ENCODE measurements around the gene ADA. TPM values are rescaled to one million over a fixed set of nuclear protein-coding genes. Genes with fewer than 3 reads are reported as not detected.
A peak's percentile ranks its signal among the peaks of the same experiment; 100 is the strongest.
"Not testable (repeated sequence)": the region's sequence is repeated elsewhere in the genome, so short reads cannot be mapped to it uniquely, and the experiment has no call there.

The ADA gene
- polyA plus RNA-seq (ENCODE audit: insufficient read length) = 6.0 TPM

DNA sequence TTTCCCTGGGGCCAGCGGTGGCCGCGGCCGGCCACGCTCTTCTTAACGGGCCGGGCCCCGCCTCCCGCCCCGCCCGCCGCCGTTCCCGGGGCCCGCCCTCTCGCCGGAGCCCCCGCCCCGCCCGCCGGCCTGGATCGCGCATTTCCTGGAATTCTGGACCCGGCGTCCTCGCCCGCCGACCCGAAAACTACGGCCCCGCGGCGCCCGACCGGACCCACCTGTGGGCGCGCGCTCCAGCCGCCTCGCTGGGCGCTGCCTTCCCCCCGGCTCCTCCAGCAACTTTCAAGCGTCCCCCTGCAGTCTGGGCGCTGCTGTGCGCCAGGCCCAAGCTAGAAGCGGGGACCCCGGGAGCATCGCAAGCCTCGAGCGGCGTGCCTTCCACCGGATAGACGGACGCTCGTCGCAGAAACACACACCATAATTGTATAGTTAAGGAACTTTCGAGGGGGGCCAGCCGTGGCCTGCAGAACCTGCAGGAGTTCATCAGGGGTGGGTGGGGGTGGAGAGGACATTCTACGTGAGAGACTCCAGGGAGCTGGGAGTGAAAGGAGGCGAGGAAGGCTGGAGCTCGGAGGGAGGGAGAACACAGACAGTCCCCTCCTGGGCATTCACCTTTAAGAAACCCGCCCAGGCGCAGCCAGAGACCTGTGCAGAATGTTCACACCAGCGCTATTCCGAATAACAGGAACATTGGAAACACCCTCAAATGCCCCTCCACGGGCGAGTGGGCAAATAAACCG, at the start of gene ADA:
Gene ADA (minus strand): TSS at position 16 of the 740 bp plus-strand sequence. CDS start 92 bp downstream, outside the sequence.
- DNase-seq = peak; percentile 56

DNA sequence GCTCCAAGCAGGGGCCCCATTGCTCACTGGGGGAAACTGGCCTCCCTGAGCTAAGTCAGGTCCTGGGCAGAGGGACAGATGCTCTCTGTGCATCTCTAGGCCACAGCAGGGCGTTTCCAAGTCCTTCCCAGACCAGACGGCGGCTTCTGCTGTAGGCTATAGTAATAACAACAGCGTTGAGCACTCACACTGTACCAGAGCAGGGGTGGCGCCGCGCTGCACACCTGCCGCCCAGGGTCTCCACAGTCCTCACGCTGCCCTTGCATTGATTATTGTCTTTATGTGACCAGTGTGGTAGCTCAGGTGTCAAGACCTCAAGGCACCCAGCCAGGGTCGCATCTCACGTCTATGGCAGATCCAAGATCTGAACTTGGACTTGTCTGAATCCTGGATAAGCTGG, 48.8 kb upstream of the ADA start:
- DNase-seq = no peak

DNA sequence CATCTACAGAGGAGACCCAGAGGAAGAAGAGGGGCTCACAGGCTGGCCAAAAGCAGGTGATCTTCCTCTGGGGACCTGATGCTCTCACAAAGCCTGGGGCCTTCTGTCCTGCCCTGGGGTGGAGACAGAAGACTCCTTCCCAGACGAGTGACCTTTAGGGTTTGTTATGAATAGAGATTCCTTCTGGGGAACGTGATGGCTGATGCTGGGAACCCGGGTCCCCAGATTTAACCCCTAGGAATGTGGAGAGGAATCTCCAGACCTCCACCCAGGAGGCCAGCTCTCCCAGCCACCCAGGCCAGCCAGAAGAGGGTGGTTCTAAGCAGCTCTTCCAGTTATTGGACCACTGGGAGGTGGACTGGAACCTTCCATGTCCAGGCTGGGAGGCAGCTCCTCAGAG, 46.9 kb upstream of the ADA start:
- DNase-seq = no peak

- not testable (repeated sequence) for DNase-seq
Measured at GRCh38 chr20:44697041-44697440, 45.5 kb upstream of the ADA start.

- no peak for DNase-seq
Measured at GRCh38 chr20:44696315-44696714, 44.8 kb upstream of the ADA start.

- no peak for DNase-seq
Measured at GRCh38 chr20:44695674-44696300, 44.3 kb upstream of the ADA start.

GRCh38 chr20:44695295-44695673, 43.8 kb upstream of the ADA start:
- DNase-seq = no peak

- no peak for DNase-seq
Measured at GRCh38 chr20:44694159-44694558, 42.7 kb upstream of the ADA start.

GRCh38 chr20:44693627-44694026, 42.1 kb upstream of the ADA start:
- DNase-seq = no peak

- no peak for DNase-seq
Measured at GRCh38 chr20:44692932-44693480, 41.5 kb upstream of the ADA start.

- DNase-seq = no peak
Measured at GRCh38 chr20:44691424-44692423, 40.2 kb upstream of the ADA start.

DNA sequence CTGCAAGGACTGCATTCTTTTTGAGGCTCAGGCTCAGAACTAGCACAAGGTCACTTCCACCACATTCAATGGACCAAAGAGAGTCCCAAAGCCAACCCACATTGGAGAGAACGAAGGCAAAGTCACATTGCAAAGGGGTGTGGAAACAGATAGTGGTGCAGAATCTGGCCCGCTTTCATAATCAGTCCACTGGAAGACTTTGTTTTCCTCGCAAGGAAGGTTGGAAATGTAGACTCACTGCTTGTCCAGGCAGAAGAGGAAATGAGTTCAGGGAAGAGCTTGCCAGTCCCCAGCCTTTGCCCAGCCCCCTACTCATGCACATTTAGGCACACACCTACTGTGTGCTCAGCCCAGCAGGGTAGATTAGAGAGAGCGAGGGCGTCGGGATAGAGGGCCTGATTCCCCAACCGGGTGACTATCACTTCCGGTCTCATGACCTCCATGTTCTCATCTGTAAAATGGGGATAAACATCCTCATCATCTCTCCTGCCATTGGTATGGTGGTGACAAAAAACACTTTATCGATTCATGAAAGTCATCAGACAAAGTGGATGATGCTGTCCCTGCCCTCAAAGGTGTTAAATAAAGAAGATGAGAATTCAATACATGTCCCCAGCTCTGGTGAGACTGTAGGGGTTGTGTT, 39.4 kb upstream of the ADA start:
- no peak for DNase-seq

GRCh38 chr20:44689809-44690208, 38.3 kb upstream of the ADA start:
- DNase-seq = no peak

DNA sequence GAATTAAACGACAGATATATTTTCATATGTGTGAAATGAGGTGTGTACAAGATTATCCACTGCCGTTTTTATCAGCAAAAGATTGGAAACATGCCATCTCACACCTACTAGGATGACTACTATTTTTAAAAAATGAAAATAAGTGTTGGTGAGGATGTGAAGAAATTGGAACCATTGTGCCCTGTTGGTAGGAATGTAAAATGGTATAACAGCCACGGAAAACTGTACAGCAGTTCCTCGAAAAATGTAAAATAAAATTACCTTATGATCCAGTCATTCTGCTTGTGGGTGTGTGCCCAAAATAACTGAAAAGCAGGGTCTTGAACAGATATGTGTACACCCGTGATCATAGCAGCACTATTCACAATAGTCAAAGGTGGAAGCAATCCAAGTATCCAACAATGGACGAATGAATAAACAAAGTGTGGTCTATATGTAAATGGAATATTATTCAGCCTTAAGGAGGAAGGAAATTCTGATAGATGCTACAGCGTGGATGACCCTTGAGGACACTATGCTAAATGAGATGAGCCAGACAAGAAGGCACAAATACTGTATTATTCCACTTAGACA, 36.6 kb upstream of the ADA start:
- DNase-seq = no peak

- DNase-seq = no peak
Measured at GRCh38 chr20:44686934-44687333, 35.4 kb upstream of the ADA start.

DNA sequence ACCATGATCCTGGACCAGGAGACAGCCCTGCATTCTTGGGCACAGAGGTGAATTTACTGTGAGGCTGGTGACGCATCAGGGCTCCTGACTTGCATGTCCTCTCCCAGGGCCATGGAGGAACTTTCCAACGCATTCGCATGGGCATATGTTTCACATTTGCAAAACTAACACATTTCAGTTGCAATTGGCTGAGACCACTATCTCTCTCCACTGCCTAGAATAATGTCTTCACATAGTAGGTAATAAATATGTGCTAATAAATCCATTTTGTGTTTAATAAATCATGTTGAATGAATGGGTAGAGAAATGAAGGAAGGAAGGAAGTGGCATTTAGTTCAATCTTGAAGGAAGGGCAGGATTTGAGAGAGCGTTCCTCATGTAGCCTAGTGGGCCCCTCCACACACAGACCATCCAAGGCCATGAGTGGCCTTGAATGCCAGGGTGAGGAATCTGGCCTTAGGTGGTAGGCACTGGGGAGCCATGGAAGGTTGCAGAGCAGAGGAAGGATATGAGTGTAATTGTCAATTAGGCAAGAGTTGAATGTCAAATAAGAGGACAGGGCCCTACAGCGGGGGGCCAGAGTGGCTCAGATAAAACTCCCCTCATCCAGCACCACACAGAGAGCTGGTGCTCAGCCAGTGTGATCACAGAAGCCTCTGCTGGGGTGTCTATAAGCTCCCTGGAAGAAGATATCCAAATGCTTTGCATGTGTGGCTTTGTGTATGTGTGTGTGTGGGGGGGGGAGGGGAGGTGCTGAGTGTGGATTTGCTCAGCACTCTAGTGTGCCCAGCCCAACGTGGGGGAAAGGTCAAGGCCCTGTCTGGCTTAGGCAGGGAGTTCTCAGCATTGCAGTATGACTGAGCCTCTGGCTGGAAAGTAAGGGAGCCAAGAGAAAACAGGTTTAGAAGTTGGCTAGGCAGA, 32.8 kb upstream of the ADA start:
- DNase-seq = no peak

GRCh38 chr20:44683263-44684046, 32.0 kb upstream of the ADA start:
- DNase-seq = no peak

- no peak for DNase-seq
Measured at GRCh38 chr20:44681796-44682566, 30.5 kb upstream of the ADA start.

DNA sequence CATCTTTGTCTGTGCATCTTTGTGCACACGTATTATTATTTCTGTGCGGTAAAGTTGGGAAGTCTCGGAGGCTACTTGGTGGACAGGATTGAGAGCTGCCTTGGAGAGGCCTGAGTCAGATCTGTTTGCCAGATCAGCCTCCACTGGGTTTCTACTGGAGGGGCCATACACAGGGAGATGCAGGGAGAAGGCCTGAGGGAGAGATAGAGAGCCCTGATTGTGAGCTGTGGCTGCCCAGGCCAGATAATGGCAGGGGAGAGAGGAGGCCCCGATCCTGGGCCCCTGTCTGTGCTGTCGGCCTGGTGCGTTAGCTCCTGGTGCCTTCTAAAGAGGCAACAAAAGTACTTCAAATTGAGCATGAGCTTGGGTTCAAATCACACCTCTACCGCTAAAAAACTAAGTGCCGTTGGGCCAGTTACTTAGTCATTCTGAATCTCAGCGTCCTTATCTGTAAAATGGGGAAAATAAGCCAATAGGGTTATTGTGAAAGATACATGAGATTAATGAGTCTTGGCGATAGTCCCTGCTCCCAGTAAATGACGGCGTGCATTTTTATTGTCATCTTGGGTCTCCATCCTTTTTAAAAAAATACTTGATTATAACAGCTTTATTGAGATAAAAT, 27.6 kb upstream of the ADA start:
- DNase-seq = no peak
